GM21423 (cell line): ENCODE results near the gene THBD.
A peak's percentile ranks its signal among the peaks of the same experiment; 100 is the strongest.

Experiments
- ATAC-seq: cut with Tn5 transposase; IDR thresholded peaks from one replicate; pipeline ENCODE4 v1.9.1; 2021; ENCODE audit warnings: mild to moderate bottlenecking, moderate library complexity; ENCODE audit not compliant: unreplicated experiment

The THBD gene, protein sequence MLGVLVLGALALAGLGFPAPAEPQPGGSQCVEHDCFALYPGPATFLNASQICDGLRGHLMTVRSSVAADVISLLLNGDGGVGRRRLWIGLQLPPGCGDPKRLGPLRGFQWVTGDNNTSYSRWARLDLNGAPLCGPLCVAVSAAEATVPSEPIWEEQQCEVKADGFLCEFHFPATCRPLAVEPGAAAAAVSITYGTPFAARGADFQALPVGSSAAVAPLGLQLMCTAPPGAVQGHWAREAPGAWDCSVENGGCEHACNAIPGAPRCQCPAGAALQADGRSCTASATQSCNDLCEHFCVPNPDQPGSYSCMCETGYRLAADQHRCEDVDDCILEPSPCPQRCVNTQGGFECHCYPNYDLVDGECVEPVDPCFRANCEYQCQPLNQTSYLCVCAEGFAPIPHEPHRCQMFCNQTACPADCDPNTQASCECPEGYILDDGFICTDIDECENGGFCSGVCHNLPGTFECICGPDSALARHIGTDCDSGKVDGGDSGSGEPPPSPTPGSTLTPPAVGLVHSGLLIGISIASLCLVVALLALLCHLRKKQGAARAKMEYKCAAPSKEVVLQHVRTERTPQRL

DNA sequence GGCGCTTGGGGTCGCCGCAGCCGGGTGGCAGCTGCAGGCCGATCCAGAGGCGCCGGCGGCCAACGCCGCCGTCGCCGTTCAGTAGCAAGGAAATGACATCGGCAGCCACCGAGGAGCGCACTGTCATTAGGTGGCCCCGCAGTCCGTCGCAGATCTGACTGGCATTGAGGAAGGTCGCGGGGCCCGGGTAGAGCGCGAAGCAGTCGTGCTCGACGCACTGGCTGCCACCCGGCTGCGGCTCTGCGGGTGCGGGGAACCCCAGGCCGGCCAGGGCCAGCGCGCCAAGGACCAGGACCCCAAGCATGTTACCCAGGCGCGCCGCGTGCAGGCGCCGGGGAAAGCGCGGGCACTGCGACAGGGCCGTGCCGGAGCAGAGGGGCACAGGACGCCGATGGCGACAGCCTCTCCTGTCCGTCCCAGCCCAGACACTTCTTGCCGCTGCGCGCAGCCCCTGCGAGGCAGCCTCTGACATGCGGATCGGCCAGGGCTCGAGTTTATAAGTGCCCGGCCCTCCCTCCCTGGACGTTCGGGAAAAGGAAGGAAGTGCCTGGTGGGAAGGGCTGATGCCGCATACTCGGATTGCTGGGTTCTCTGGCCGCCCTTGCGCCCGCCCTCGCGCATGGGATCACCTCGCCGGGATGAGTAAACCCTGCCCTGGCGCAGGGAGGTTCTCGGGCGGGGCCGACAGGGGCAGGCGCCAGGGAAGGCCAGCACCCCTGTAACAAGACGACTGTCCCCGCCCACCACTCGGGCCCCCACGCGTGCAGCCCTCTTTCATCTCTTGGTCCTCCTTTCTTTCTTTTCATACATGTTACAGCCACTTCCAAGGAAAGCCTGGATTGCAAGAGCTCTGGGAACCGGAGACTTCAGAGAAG, at the start of gene THBD:
TSS of gene THBD (minus strand) at position 472 of the 875 bp plus-strand sequence. CDS start at position 304, 168 bp downstream.
- no peak for ATAC-seq

DNA sequence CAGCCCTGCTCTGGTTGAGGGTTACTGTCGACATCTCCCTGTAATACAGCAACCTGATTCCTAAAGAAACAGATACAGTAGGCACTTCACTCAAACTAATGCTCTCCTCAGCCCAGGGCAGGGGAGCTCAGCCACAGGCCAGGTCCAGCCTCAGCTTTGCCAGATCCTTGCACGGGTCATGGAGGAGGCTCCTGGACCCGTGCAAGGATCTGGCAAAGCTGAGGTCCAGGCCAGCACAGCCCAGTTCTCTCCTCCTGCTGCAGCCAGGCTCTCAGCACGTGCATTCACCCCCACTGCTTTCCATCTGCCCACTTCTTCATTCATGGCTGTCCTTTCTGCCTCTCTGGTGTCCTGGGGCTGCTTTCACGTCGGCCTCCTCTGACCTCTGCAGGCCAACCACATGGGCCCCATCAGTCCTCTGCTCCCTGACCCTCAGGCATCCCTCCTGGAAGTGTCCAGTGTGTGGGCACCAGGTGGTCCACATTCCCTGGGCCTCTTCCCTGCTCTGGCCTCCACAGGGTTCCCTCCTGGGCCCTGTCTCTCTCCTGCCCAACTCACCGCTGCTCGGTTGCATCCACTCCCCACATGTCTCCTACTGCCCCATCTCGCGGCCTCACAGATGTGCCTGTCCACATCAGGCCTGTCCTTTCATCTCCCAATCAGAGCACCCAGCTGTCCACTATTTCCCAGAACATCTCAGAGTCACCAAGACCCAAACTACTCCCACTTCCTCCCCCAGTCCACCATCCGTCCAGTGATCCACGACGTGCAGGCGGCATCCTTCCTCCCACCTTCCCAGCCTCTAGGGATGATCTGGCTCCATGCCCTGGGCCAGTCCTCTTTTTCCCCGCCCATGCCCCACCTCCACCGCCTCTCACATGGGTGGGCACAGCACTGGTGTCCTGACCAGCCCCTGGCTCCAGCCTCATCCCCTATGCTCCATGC, 48.4 kb upstream of the THBD start:
- no peak for ATAC-seq

DNA sequence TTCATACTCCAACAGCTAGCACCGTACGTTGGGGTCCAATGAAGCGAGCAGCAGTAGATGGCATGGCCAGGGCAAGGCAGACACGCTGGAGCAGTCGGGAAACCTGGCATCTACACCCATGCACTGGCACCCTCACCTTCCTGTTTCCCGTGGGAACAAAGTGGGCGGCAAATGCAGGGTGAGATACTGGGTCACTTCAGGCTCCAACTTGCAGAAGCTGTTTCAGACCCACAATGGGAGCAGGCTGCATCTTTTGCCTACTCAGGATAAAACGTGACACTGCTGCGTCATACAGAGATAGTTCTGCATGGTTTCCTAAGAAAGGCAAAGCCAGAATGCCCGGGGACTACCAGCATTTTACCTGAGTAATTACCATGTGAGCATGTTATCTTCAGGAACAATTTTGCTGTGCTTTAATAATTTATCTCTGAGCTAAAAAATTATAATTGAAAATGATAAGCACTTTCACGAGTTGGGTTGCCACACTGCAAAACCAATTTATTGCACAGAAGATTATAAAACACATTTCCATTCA, 47.6 kb upstream of the THBD start:
- ATAC-seq: no peak

DNA sequence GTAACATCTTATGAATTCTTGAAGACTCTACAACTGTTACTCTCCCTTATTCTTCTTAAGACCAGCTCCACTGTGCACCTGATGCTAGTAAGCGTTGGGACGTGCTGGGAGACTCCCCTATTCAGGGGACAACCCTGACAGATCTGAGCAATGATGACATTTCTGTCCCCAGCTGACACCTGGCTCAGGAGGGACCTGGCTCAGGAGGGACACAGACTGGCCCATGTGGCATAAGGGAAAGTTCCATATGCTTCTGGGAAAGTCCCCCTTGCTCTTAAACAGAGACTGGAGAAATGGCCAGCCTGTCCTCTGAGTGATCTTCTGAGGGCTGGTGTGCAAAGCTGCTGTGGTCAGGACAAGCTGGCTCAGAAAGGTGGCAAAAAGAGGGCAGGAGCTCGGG, 46.6 kb upstream of the THBD start:
- ATAC-seq: no peak

DNA sequence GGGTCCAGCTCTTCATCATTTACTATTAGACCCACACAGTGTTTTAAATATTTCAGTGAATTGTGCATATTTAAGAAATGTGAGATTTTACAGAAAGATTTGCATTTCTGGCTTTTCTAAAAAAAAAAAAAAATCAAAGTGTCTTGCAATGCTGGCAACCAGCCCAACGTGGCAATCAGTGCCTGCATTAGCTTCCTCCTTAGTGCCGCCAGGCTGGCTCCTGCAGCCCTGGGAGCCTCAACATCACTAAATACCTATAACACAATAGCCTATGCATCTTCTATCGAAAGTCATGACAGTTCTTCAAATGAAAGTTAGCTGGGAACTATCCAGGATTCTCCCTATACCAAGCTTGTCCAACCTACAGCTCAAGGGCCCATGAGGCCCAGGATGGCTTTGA, 46.0 kb upstream of the THBD start:
- no peak for ATAC-seq

DNA sequence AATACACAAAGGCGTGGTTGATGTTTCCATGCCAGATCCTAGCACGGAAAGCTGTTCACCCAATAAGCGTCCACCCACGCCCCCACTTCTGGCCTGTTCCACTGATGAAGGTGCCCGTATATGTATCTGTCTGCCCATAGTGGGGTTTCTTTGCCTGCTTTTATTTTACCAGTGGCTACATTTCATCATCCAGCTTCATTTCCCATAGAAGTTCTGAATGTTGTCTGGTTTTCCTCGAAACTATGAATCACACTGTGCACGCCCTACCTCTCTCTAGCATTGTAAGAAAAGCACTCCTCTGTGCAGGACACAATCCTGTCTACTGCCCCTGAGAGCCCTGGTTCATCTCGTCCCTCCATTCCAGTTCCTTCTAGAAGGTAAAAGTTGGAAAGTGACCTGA, 45.5 kb upstream of the THBD start:
- no peak for ATAC-seq

DNA sequence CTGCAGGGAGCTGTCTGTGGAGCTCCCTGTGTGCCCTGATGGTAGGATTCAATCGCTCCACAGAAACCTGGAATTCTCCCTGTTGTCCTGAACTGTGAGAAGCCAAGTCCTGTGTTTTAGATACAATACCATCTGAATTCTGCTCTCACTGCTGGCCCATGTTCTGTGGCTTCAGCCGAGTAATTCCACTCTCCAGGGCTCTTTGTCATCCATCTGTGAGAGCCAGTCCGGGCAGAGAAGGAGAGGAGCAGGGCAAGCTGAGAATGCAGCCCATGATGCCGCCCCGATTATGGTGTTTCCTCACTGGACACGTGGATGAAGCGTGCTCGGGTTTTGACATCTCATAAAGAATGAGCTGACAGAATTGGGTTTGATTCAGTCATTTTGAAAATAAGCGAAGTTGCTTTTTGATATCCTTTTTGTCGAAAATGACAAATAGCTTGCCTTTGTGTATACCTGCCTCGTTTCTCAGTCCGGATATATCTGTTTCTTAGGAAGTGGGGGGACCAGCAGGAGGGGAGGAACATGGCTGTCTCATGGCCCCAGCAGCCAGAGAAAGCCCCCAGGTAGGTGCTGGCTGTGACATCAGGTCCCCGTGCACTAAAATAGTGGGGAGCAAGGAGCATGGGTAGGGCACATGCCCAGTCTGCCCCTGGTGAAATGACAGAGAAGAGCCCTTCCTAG, 44.9 kb upstream of the THBD start:
- ATAC-seq: no peak

DNA sequence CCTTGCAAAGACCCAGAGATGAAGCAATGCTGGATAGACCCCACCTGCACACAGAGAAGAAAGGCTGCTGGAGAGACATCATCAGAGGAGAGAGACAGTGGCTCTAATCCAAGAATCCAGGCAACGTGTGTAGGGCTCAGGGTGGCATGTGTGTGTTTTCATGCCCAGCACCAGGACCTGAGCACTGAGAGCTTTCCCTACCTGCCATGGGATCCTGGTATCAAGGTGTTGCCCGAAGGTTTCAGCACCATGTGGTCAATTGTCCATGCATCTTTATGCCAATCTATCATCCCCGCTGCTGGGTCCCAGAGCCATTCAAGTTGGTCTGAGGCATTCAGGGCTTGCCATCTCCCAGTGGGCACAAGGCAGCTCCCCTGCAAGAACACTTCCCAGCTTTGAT, 44.1 kb upstream of the THBD start:
- ATAC-seq: no peak

DNA sequence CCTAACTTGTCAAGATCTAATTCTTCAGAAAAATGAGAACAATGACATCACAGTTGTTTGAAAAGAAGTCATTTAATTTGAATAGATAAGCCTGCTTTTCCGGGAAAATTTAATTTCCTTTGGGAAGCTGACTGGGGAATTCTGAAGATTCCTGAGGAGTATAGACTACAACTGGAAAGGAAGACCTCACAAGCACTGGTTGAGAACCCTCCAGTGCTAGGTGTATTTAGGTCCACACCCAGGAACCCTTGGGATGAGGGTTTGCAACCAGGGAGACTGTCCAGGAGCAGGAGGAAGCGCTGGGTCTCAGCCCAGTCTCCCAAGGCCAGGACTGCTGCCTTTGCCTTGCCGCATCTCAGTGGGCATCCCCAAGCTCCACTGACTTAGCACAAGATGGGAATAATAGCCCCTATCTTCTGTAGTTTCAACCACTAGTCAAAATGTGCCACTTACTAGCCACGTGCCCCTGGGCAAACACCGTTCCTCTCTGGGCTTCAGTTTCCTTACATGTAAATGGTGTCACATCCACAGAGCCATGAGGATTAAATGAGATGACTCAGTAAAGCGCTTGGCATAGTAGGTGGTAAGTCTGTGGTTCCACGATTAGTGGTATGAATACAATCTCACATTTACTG, 43.5 kb upstream of the THBD start:
- ATAC-seq: no peak

DNA sequence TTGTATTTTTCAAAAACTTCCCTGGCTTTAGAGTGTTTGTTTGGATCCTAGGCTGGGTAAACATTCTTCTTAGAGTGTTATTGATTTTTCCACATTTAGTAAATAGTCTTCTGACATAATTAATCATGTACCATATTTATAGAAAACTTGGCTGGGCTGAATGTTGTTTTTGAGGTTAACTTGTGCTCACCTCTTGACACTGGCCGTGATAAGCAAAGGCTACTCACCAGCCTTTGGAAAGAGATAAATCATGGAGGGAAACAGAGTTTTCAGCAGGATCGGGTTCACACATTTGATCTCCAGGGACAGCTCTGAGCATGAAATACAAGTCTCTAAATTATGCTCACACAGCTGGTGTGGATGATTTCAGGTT, 42.9 kb upstream of the THBD start:
- ATAC-seq: no peak

DNA sequence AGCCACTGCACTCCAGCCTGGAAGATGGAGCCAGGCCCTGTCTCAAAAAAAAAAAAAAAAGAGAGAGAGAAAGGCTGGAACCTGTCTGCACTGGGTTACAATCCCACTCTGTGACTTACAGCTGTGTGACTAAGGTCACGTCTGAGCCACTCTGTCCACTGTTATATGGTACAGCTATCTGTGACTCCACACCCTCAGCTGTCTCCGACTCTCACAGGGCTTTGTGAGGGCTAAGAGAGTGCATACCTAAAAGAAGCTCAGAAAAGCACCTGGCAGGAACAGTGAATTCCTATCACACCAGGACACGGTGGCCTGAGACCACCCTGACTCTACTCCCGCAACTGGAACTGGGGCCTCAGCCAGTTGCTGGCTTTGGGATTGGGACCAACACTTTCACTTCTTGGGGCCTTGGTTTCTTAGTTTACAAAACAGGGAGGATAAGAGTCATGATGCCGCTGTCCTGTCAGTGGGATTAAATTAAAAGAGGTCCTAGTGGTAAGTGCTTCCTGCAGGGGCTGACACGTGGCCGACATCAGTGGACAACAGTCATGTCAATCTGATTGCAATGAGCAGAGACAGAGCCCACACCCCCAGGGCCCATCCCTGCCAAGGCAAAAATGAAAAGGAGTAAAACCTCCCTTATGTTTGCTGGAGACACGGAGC, 42.4 kb upstream of the THBD start:
- ATAC-seq: no peak

DNA sequence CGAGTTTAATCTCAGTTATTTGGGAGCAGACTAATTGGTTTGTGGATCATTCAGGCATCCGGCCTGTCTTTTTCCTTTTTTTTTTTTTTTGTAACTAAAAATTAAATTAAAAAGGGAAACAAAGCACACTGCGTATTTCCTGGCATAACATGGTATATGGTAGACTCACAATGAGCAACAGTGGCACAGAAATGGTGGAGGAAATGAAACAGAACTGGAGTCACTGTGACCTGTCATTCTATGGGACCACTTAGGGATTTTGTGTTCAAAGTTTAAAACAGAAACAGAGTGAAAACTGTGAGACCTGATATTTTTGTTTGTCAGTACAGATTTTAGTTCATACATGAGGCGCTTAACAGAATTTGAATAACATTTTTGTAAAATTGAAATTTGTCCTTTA, 41.4 kb upstream of the THBD start:
- no peak for ATAC-seq

DNA sequence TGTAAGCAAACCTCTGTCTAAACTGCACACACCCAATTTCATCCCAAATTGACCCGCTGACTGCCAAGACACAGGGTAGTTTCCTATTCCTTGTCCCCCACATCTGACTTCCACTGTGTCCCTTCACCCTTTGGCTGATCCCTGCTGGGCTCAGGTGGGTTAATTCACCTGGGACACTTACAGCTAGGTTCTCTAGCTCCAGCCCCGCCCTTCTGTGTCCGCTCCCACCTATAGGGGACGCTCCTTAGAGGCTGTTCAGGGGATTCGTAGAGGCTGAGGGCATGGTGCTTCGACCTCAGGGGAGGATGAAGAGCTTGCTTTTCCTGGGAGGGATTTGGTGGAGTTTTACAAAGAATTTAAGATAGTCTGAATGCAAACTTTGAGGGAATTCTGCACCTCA, 40.7 kb upstream of the THBD start:
- no peak for ATAC-seq

DNA sequence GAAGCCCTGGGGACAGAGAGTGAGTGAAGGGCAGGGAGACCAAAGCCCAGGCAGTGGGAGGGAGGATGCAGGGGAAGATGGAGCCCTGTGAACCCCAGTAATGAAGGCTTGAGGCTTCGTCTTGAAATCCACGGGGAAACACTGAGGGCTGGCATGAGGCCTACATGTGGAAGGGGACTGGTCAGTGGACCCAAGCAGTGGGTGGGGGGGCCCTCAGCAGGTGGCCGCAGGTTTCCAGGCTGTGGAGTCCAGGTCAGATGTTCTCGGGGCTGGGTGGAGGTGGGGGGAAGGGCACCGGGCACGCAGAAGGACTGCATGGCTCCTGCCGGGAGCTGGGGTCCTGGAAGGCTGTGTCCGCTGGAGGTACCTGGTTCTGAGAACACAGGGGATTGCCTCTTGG, 39.4 kb upstream of the THBD start:
- ATAC-seq: no peak

DNA sequence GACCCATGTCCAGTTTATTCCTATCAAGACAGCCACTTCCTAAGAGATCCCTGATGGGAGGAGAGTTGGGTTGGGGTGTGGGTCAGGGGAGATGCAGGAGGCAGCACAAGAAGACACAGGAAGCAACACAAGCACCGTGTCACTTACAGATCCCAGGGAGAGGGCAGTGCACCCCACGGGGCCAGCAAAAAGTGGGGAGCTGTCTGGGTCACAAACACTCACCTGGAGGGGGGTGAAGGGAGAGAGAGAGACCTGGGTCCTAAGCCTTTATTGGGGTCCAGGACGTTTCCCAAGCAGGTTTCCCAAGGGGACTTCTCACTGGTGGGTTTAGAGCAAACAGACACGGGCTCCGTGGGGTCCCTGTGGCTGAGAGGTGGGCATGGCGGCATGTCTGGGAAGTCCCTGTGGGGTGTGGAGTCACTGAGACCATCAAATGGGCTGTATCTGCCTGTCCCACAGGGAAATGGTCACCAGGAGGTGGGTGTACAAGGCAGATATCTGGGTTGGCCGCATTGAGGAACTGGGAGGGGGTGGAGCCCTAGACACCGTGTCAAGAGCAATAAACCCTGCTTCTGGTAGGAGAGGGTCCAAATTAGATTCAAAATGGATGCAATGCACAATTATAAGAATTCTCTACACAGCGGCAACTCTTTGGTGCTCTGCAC, 38.2 kb upstream of the THBD start:
- no peak for ATAC-seq

DNA sequence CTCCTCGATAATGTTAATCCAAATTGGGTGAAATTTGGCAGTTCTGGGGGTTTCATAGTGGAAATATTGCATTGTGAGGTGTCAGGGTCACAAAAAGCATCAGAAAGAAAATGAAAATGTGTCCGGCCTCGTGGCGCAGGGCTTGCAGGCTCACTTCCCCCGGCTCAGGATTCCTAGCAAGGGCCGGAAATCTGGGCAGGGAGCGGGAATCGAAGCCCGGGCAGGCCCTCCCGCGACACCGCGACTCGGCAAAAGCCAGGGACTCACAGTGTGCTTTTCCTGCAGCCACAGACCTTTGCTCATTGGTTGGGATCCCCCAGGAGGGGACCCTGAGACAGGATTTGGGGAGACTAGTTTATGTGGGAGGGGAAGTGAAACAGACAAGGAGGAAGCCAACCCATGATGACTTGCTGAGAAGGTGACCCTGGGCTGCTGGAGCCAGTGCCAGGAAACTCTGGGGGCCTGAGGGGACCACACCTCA, 37.5 kb upstream of the THBD start:
- no peak for ATAC-seq

DNA sequence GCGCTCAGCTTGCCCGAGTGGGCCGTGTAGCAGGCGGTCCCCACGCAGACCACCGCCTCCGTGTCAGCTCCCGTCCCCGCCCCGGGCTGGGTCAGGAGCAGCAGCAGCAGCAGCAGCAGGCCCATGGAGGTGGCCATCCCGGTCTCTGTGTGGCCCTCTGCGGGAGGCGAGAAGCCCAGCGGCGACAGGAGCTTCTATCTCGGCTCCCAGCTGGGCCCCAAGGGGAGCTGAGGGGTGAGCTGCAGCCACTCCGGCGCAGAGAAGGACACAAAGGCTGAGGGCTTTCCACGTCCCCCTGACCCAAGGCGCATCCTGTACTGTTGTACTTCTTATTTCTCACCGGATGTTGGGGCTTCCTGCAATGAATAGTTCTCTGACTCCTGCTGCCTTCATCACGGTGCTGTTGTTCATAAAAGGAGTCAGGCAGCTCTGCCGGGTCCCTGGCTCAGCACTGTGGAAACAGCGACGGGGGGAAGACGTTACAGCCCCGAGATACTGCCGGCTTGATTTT, 36.6 kb upstream of the THBD start, which contains the start of gene CD93:
TSS of gene CD93 (minus strand) at position 269 of the 511 bp plus-strand sequence. CDS start at position 137, 132 bp downstream.
- ATAC-seq: peak; percentile 51
